Measurements from ENCODE around the gene LARGE1.

DNA sequence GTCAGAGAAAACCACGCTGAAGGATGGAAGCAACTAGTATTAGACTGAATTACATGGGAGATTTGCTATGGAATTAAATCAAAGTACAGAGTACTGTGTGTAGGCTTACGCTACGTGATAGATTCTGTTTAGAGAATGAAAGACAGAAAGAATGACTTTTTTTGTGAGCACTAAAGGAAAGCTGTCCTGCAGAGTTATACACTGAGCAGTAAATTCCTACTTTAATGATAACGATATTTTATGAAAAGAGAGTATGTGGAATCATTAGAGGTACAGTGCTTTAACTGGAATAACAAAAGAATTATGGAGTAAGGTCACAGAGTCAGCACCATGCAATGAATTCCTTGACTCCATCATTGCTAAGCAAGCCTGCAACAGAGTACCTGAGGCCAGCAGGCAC is 566.8 kb downstream of the LARGE1 start:
- TF ChIP-seq, protein P1, sequence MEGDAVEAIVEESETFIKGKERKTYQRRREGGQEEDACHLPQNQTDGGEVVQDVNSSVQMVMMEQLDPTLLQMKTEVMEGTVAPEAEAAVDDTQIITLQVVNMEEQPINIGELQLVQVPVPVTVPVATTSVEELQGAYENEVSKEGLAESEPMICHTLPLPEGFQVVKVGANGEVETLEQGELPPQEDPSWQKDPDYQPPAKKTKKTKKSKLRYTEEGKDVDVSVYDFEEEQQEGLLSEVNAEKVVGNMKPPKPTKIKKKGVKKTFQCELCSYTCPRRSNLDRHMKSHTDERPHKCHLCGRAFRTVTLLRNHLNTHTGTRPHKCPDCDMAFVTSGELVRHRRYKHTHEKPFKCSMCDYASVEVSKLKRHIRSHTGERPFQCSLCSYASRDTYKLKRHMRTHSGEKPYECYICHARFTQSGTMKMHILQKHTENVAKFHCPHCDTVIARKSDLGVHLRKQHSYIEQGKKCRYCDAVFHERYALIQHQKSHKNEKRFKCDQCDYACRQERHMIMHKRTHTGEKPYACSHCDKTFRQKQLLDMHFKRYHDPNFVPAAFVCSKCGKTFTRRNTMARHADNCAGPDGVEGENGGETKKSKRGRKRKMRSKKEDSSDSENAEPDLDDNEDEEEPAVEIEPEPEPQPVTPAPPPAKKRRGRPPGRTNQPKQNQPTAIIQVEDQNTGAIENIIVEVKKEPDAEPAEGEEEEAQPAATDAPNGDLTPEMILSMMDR (conservative IDR thresholded peaks at IDR 0.05; ENCODE audit: low read depth, low read length), result no peak
- TF ChIP-seq EZH2 (IDR thresholded peaks at IDR 0.05; ENCODE audit: low read length, unreplicated experiment) (no peak), EZH2phosphoT487 (IDR thresholded peaks at IDR 0.05; ENCODE audit: borderline replicate concordance, low read length) (no peak)
